Endometrial microvascular endothelial cells (primary cell): ENCODE measurements around the gene DNAJC25. TPM values are rescaled to one million over a fixed set of nuclear protein-coding genes. Genes with fewer than 3 reads are reported as not detected.
"Not testable (repeated sequence)": the region's sequence is repeated elsewhere in the genome, so short reads cannot be mapped to it uniquely, and the experiment has no call there.

Experiments
- in situ Hi-C: cut with HindIII; loops from 2 replicates; pipeline ENCODE4 v1.10.0; 2017; ENCODE audit warnings: low sequenced_read_pairs, low pct_unique_long_range_greater_than_20kb; ENCODE audit errors: inconsistent ontology term
- total RNA-seq: library from RNA; depleted of rRNA; stranded (reverse); fragments of >200 nt; gene quantifications from one replicate; pipeline ENCODE4 v1.2.3, GENCODE V29; 2015; ENCODE audit errors: inconsistent ontology term

Gene DNAJC25
- 2.9 TPM for total RNA-seq

GRCh38 chr9:111631214-111631971, at the start of gene DNAJC25:
DNAJC25 (plus strand) TSS chr9:111631334; CDS start chr9:111631408, 74 bp downstream.
- in situ Hi-C loops = no loop called here

- in situ Hi-C loops = no loop called here
These were observed 48.2 kb upstream of the DNAJC25 start for GRCh38 chr9:111582888-111583287.

GRCh38 chr9:111586378-111586777, 44.8 kb upstream of the DNAJC25 start:
- in situ Hi-C loops = no loop called here

- in situ Hi-C loops = no loop called here
These were observed 42.3 kb upstream of the DNAJC25 start for GRCh38 chr9:111588846-111589245.

- in situ Hi-C loops = no loop called here
These were observed 33.0 kb upstream of the DNAJC25 start for GRCh38 chr9:111597852-111598732.

- in situ Hi-C loops = no loop called here
These were observed 32.4 kb upstream of the DNAJC25 start for GRCh38 chr9:111598733-111599091.

- in situ Hi-C loops = no loop called here
These were observed 31.8 kb upstream of the DNAJC25 start, which contains the start of gene PTGR1 for GRCh38 chr9:111599092-111599954. PTGR1 (minus strand) TSS chr9:111599647; CDS start chr9:111597422, 2,225 bp downstream.

- in situ Hi-C loops = no loop called here
These were observed 31.2 kb upstream of the DNAJC25 start for GRCh38 chr9:111599955-111600343.

GRCh38 chr9:111601237-111602018, 29.7 kb upstream of the DNAJC25 start:
- in situ Hi-C loops = no loop called here

GRCh38 chr9:111603041-111603440, 28.1 kb upstream of the DNAJC25 start:
- in situ Hi-C loops = no loop called here

- in situ Hi-C loops = no loop called here
These were observed 27.0 kb upstream of the DNAJC25 start for GRCh38 chr9:111604054-111604615.

GRCh38 chr9:111605041-111605559, 26.0 kb upstream of the DNAJC25 start:
- in situ Hi-C loops = no loop called here

- in situ Hi-C loops = no loop called here
These were observed 21.0 kb upstream of the DNAJC25 start for GRCh38 chr9:111610149-111610548.

- in situ Hi-C loops = no loop called here
These were observed 20.3 kb upstream of the DNAJC25 start for GRCh38 chr9:111610845-111611244.

- in situ Hi-C loops = no loop called here
These were observed 17.6 kb upstream of the DNAJC25 start for GRCh38 chr9:111613436-111614040.

- in situ Hi-C loops = no loop called here
These were observed 15.2 kb upstream of the DNAJC25 start for GRCh38 chr9:111615928-111616327.

- in situ Hi-C loops = not testable (repeated sequence)
These were observed 13.8 kb upstream of the DNAJC25 start for GRCh38 chr9:111617349-111617748.
